Fibroblast of upper back skin (primary cell): ENCODE data around the gene AMER1.
"Not testable (repeated sequence)": the region's sequence is repeated elsewhere in the genome, so short reads cannot be mapped to it uniquely, and the experiment has no call there.

ENCODE experiments used
- DNase-seq: peaks from one replicate; pipeline ENCODE4 v3.0.0-alpha.2; 2013

AMER1 gene

DNA sequence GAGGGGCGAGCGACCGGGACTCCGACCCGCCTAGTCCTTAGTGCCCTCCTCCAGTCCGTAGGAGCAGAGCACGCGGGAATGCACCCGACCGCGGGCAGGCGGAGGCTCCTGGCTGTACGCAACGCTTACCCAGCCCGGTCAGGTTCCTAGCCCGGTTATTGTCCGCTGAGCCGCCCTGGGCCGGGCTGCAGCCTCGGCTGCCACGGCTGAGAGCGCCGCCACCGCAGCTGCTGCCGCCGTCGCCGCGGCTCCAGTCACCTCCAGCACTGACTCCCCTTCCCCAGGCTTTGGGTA is at the start of gene AMER1:
TSS of gene AMER1 (minus strand) at position 268 of the 294 bp plus-strand sequence. CDS start 12,422 bp downstream, outside the sequence.
- DNase-seq, result no peak

DNA sequence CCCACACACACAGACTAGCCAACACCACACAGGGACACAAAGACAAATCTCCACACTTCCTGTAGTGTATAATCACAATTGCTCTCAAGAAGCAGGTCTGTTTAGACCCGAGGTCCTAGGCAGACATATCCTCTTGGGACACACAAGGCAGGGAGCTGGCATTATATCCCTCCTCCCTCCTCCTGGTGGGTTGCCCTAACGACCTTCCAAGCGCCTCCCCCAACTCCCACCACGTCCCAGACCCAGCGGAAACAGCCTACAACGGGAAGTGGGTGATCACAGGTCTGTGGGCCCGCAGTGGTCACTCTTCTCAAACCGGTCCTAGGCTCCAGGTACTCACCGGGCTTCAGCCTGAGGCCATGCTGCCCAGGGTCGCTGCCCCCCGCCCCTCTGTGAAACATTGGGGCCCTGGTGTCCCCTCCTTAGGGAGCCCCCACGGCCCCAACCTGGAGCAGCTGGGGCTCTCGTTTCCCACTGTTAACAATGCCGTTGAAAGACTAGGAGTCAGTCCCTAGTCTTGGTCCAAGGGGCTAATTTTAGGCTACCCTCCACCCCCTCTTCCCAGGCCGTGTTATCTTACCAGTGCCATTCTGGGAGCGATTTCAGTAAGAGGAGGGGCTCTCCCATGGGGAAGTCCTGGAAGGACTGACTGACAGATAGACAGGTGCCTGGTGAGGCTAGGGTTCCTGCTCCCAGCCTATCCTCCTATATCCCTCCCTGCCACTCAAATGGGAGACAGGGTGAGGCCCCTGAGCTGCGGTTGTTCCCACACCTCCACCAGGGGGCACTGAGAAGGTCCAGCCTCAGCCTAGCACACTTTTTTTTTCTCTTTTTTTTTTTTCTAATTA is 24.8 kb upstream of the AMER1 start, which contains the start of gene ASB12:
TSS of gene ASB12 (minus strand) at position 485 of the 848 bp plus-strand sequence. CDS start 4,957 bp downstream, outside the sequence.
- DNase-seq, result no peak

- DNase-seq, result no peak
These were observed 23.6 kb upstream of the AMER1 start for GRCh38 chrX:64229154-64229553.

DNA sequence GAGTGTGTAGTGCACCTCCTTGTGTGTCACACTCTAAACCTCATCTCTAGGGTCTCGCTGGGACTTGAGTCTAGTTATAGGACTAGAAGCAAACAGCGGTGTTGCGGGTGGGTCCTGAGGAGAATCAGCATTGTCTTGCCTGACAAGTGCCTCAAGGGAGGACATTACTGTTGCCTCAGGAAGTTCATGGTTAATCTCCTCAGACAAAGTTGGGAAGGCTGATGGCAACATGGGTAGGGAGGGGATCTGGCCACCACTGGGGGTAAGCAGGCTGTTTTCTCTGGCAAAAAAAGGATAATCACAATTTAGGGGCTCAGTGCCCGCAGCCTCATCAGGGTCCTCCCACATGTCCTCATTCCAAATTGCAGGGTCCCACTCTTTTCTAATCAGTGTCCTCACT is 12.5 kb upstream of the AMER1 start:
- no peak for DNase-seq

DNA sequence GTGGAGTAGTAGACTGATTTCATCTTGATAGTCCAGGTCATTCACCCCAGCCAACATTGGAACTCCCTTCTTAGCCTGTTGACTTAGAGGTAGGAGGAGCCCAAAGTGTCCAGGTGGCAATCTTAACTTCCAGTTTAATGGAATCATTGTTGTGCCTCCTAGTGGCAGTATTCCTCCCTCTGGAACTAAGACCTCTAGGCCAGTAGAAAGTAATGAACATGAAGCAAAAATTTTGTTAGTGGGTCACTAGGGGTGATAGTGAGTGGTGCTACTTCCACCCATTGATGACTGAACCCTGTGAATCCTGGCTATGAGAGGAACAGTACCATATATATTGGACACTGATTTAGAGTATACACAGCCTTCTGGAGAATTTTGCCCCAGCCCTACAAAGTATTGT is 8.5 kb upstream of the AMER1 start:
- DNase-seq, result not testable (repeated sequence)

- DNase-seq, result peak; percentile 17
These were observed 1.2 kb upstream of the AMER1 start for GRCh38 chrX:64206556-64207162.

DNA sequence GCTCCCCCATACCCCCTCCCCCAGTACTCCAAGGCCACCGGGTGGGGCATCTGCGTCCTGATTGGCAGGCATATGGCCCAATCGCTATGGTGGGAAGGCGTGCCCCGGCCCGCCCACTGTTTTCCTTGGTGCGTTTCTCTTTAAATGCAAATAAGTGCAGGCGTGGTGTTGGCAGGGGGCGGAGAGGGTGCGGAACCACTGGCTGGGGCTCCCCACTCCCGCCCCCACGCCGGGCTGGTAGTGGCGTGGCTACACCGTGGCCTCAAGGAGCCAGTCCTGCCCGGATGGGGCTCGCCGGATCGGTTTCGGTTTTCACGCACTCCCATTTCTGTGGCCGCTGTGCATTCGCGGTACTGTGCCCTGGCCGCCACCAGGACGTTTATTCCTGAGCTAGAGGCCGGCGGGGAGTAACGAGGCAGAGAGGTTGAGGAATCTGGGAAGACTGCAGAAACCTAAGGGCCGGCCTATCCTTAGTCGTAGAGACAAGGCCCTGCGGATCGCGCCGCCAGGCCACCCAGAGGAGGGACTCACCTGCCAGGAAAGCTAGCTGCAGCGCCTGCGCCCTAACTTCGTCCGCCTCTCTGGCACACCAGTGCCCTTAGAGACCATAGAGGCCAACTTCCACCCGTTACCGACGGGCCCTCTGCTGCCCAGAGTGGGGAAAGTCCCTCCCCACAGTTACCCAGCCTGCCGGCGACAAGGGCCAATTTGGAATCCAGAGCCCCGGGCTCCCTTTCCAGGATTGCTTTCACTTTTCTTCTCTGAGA is 410 bp upstream of the AMER1 start:
- peak; percentile 91 for DNase-seq

- DNase-seq, result peak; percentile 13
These were observed 637 bp downstream of the AMER1 start for GRCh38 chrX:64204701-64205440.

DNA sequence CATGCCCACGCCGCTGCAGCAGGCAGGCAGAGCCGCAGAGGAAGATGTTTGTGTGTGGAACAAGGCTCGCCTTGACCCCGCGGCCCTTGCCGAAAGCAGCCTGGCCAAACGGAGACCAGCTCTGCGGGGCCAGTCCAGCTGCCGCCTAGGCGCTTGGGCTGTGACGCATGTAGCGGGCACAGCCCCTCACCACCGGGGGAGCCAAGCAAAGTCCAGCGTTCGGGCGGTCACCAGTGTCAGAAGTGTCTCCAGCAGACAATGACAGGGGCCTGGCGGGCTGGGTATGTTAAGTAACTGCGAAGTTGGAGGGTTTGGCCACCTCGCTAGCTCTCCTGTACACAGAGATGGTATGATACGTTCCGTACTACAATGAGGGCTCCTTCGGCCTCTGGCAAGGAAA is 1.3 kb downstream of the AMER1 start:
- DNase-seq, result no peak

- DNase-seq, result peak; percentile 76
These were observed 2.6 kb downstream of the AMER1 start for GRCh38 chrX:64202808-64203325.

DNA sequence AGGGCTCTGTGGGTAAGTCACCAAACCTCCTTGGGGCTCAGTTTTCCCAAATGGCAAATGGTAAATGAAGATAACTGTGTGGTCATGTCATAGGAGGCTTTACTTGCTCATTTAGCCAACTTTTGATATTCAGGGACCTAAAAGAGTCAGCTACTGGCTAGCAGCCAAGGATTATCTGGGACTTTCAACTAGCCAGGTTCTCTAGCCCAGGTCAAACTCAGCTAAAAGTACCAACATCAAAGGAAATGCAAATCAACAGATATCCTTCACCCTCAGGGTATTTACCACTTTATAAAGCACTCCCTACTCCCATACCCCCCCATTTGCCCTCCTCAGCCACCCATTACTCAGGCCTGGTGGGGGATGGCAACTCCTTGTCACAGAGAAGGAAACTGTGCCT is 7.5 kb downstream of the AMER1 start:
- no peak for DNase-seq

GRCh38 chrX:64196606-64197005 is 8.9 kb downstream of the AMER1 start:
- no peak for DNase-seq

- DNase-seq, result no peak
These were observed 9.6 kb downstream of the AMER1 start for GRCh38 chrX:64195862-64196261.

DNA sequence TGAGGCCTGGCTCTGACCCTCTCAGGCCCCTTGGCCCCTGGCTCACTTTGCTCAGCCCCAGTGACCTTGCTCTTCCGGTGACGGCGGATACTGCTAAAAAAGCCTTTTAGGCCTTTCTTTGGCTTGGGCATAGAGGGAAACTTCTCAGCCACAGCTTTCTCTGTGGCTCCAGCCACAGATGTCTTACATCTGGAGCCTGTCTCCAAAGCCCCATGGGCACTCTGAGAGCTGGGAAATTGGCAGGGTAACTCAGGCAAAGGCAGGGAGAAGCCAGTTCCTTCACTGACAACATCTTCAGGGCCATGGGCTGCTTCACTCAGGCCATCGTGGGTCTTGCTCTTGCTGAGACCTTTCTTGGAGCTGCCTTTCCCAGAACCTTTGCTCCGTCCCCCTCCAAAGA is 12.8 kb downstream of the AMER1 start:
- no peak for DNase-seq

DNA sequence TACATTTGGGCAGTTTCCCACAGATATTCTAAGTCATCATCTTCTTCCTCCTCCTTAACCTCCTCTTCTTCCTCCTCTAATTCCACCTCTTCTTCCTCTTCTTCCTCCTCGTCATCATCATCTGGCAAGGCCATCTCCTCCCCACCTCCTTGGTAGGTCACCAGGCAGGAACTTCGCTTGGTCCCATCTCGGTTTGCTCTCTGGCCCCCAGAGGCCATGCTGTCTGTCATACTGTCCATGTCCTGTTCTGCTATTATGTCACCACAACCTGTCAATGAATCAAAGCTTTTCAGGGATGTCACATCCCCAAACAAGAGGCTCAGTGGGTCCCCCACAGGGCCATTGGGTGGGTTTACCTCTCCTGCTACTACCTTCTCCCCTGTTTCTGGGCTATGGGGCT is 13.5 kb downstream of the AMER1 start:
- DNase-seq, result no peak

DNA sequence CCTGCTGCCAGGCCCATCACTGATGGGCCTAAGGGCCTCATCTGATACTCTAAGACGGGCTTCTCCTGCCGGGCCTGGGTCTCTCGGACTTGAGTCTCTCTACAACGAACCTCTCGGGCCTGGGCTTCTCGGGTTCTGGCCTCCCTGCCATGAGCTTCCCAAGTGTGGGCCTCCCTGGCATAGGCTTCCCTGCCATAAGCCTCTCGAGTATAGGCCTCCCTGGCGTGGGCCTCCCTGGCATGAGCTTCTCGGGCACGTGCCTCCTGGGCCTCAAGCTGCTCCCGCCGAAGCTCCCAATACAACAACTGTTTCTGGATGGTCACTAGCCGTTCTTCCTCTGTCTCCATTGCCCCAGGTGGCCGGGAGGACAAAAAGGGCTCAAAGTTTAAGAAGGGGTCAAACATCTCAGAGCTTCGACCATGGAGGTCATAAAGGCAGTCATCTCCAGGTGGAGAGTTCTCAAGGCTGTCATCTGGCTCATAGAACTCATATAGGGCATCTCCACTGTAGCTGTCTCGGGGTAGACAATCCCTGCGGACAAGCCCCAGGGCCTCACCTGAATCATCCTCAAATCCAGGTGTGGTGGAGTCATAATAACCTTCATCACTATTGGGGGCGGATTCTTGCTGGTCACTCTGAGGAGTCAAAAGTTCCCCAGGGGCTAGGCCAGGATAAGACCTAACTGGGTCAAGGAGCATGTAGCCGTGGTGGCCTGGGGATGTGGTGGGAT is 14.1 kb downstream of the AMER1 start:
- DNase-seq, result no peak

- DNase-seq, result no peak
These were observed 15.3 kb downstream of the AMER1 start for GRCh38 chrX:64190136-64190740.

GRCh38 chrX:64188901-64189300 is 16.6 kb downstream of the AMER1 start:
- DNase-seq, result no peak

- DNase-seq, result no peak
These were observed 17.8 kb downstream of the AMER1 start for GRCh38 chrX:64187762-64188150.

- DNase-seq, result no peak
These were observed 18.3 kb downstream of the AMER1 start for GRCh38 chrX:64186974-64187761.

DNA sequence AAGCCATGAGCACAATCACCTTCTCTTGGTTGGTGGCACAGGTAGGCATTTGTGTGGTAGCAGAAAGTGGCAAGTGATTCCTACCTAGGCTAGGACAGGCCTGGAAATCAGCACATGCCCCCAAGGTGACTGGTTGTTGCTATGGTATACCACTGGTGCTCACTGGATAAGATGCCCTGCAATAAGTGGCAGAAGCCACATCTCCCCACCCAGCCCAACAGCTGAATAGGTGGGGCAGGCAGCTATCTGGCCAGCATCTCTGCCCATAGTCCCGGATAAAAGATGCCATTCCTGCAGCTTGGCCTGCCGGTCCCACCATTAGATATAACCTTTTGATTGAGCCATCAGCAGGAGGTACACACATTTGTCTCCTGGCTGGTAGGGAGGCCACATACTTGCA is 21.1 kb downstream of the AMER1 start:
- no peak for DNase-seq
